ENCODE results near the gene PRPF31.

DNA sequence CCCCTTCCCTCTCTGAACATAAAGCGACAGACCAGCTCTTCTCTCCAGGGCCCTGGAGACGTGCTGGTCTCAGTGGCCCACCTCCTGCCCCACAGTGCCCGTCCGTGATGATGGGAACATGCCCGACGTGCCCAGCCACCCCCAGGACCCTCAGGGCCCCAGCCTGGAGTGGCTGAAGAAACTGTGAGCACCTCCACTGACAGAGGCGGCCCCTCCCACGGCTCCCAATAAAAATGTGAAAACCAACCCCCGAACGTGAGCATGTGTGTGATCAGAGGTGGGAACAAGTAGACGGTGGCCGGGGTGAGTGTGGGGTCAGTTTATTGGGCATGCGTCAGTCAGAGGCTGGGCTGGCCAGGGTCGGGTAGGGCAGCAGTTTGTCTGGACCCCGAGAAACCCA, 8.8 kb upstream of the PRPF31 start:
- TF ChIP-seq GATA2 (IDR thresholded peaks at IDR 0.05; ENCODE audit: low read depth, low read length) (no peak), GATA3 (IDR thresholded peaks at IDR 0.05; ENCODE audit: low read depth, low read length) (no peak)

All from SH-SY5Y (cell line).